IMR-90 (cell line): ENCODE data around the gene KIF22. TPM values are rescaled to one million over a fixed set of nuclear protein-coding genes. Genes with fewer than 3 reads are reported as not detected.
"Not testable (repeated sequence)": the region's sequence is repeated elsewhere in the genome, so short reads cannot be mapped to it uniquely, and the experiment has no call there.

Source experiments
- ATAC-seq: fragments of 200-7000 bp; cut with Tn5 transposase; 2 replicates; pipeline ENCODE4 v1.9.1; 2020; ENCODE audit warnings: low read depth, mild to moderate bottlenecking, moderate library complexity
- BruUV-seq: library from RNA; stranded (reverse); fragments of 400-500 nt; replicated peaks from 2 replicates; lab custom pipeline; 2021; lab: Mats Ljungman, UMichigan
- CTCF ChIA-PET: fragments of 300-600 bp; formaldehyde crosslinking; extraction: SDS; loops from one replicate; lab custom pipeline; 2021; ENCODE audit warnings: antibody characterized with exemption; lab: Yijun Ruan, JAX
- POLR2A ChIA-PET: fragments of 300-600 bp; sonication (Branson Sonifier 250); formaldehyde crosslinking; loops from one replicate; lab custom pipeline; 2022; ENCODE audit warnings: antibody characterized with exemption; ENCODE audit not compliant: unreplicated experiment; lab: Charles Lee
- DNase-seq: peaks from one replicate; pipeline ENCODE4 v3.0.0; 2013
- H2AFZ ChIP-seq: replicated peaks from 2 replicates; pipeline ENCODE3; 2013; ENCODE audit warnings: low read length, mild to moderate bottlenecking; ENCODE audit not compliant: poor library complexity
- H2AK5ac ChIP-seq: 2 replicates; pipeline ENCODE4 v1.6.1; 2013; ENCODE audit warnings: low read depth, low read length, inconsistent platforms
- H2AK9ac ChIP-seq: replicated peaks from 2 replicates; pipeline ENCODE3; 2013; ENCODE audit warnings: mild to moderate bottlenecking, low read depth, low read length, moderate library complexity; ENCODE audit not compliant: poor library complexity
- H2BK120ac ChIP-seq: 2 replicates; pipeline ENCODE4 v1.6.1; 2013; ENCODE audit warnings: low read depth, low read length, inconsistent platforms
- H2BK15ac ChIP-seq: 3 replicates; pipeline ENCODE4 v1.6.1; 2013; ENCODE audit warnings: low read depth, low read length, inconsistent platforms
- H2BK20ac ChIP-seq: 2 replicates; pipeline ENCODE4 v1.6.1; 2013; ENCODE audit warnings: low read depth, mild to moderate bottlenecking, inconsistent platforms, low read length, moderate library complexity
- H2BK5ac ChIP-seq: 2 replicates; pipeline ENCODE4 v1.6.1; 2013; ENCODE audit warnings: mild to moderate bottlenecking, low read depth, low read length, inconsistent platforms; ENCODE audit not compliant: poor library complexity, severe bottlenecking
- H3K14ac ChIP-seq: replicated peaks from 2 replicates; pipeline ENCODE4 v1.6.1; 2013; ENCODE audit warnings: low read depth, low read length, inconsistent platforms
- H3K18ac ChIP-seq: 2 replicates; pipeline ENCODE4 v1.6.1; 2013; ENCODE audit warnings: low read depth, low read length, control low read depth
- H3K23ac ChIP-seq: 2 replicates; pipeline ENCODE4 v1.6.1; 2013; ENCODE audit warnings: low read depth, low read length, inconsistent platforms
- H3K27ac ChIP-seq: 2 replicates; pipeline ENCODE4 v1.5.1; 2013; ENCODE audit warnings: mild to moderate bottlenecking, control low read depth, low read length; ENCODE audit not compliant: insufficient read depth
- H3K27me3 ChIP-seq: 2 replicates; pipeline ENCODE4 v1.6.1; 2013; ENCODE audit warnings: low read length; ENCODE audit not compliant: control insufficient read depth, insufficient read depth
- H3K36me3 ChIP-seq: 2 replicates; pipeline ENCODE4 v1.6.1; 2013; ENCODE audit warnings: low read length, mixed read lengths; ENCODE audit not compliant: control insufficient read depth, insufficient read depth
- H3K4ac ChIP-seq: 2 replicates; pipeline ENCODE4 v1.6.1; 2013; ENCODE audit warnings: low read depth, low read length, inconsistent platforms
- H3K4me1 ChIP-seq: 2 replicates; pipeline ENCODE4 v1.6.1; 2013; ENCODE audit warnings: low read length, mixed read lengths; ENCODE audit not compliant: control insufficient read depth, insufficient read depth
- H3K4me2 ChIP-seq: 2 replicates; pipeline ENCODE4 v1.6.1; 2013; ENCODE audit warnings: low read depth, mild to moderate bottlenecking, control low read depth, low read length, moderate library complexity
- H3K4me3 ChIP-seq: 2 replicates; pipeline ENCODE4 v1.5.1; 2013; ENCODE audit warnings: low read depth, mild to moderate bottlenecking, control low read depth, low read length, moderate library complexity; ENCODE audit not compliant: insufficient read depth
- H3K56ac ChIP-seq: 2 replicates; pipeline ENCODE4 v1.6.1; 2013; ENCODE audit warnings: low read length, inconsistent platforms; ENCODE audit not compliant: insufficient read depth; ENCODE audit errors: extremely low read depth
- H3K79me1 ChIP-seq, 2 experiments: 2 replicates each; pipeline ENCODE4 v1.6.1; 2013; ENCODE audit warnings: low read length in 2 of 2, inconsistent platforms in 1 of 2, low read depth in 1 of 2
- H3K9ac ChIP-seq: 2 replicates; pipeline ENCODE4 v1.6.1; 2013; ENCODE audit warnings: low read depth, low read length, control low read depth
- H3K9me1 ChIP-seq: 2 replicates; pipeline ENCODE4 v1.6.1; 2013; ENCODE audit warnings: low read length, inconsistent platforms; ENCODE audit not compliant: insufficient read depth
- H3K9me3 ChIP-seq: 2 replicates; pipeline ENCODE4 v1.6.1; 2013; ENCODE audit warnings: low read length; ENCODE audit not compliant: control insufficient read depth, insufficient read depth
- H4K20me1 ChIP-seq: 2 replicates; pipeline ENCODE4 v1.6.1; 2013; ENCODE audit warnings: low read length, inconsistent platforms; ENCODE audit not compliant: insufficient read depth
- H4K5ac ChIP-seq: 2 replicates; pipeline ENCODE4 v1.6.1; 2013; ENCODE audit warnings: mild to moderate bottlenecking, low read depth, low read length, control low read depth
- H4K8ac ChIP-seq, 2 experiments: 2 replicates each; pipeline ENCODE4 v1.6.1; 2013; ENCODE audit warnings: low read depth in 2 of 2, low read length in 2 of 2, control low read depth in 1 of 2, inconsistent platforms in 1 of 2
- H4K91ac ChIP-seq: 2 replicates; pipeline ENCODE4 v1.6.1; 2013; ENCODE audit warnings: low read depth, low read length, inconsistent platforms; ENCODE audit not compliant: insufficient read depth
- CEBPB ChIP-seq: IDR thresholded peaks from 2 replicates; pipeline ENCODE4 v1.6.1; 2012; ENCODE audit warnings: low read depth, low read length, improper control_type of control experiment
- MAZ ChIP-seq: IDR thresholded peaks from 2 replicates; pipeline ENCODE4 v1.6.1; 2012; ENCODE audit warnings: low read depth, mild to moderate bottlenecking, low read length, improper control_type of control experiment, moderate library complexity, borderline replicate concordance
- MXI1 ChIP-seq: IDR thresholded peaks from 2 replicates; pipeline ENCODE4 v1.6.1; 2012; ENCODE audit warnings: low read depth, mild to moderate bottlenecking, low read length, moderate library complexity, borderline replicate concordance
- SMC3 ChIP-seq: fragments of 150-350 bp; IDR thresholded peaks from 2 replicates; pipeline ENCODE4 v1.6.1; 2016; ENCODE audit warnings: low read depth, mild to moderate bottlenecking, antibody characterized with exemption, low read length, moderate library complexity
- WGBS, 2 experiments: methylation state at CpG; one replicate each; pipeline versions ENCODE4 v1.1.5 to v1.1.7; 2013; ENCODE audit warnings: missing lambda C conversion rate in 2 of 2; ENCODE audit not compliant: insufficient read length in 1 of 2; ENCODE audit errors: extremely low coverage in 2 of 2; 5-methylcytosine and 5-hydroxymethylcytosine counted together
- dilution Hi-C: fragments of 300-500 bp; cut with HindIII; formaldehyde crosslinking; loops from one replicate; pipeline ENCODE4 v1.14.3; 2018; ENCODE audit warnings: low sequenced_read_pairs; ENCODE audit not compliant: unreplicated experiment
- in situ Hi-C: fragments of 300-500 bp; cut with MboI; formaldehyde crosslinking; loops from 3 replicates; pipeline ENCODE4 v1.14.3; 2019; ENCODE audit warnings: low sequenced_read_pairs, inconsistent platforms, mixed read lengths
- intact Hi-C: fragments of 100-400 bp; cut with micrococcal nuclease; formaldehyde crosslinking; loops from 2 replicates; pipeline ENCODE4 v1.10.0; 2022
- polyA plus RNA-seq, 3 experiments: library from polyadenylated mRNA; depleted of rRNA; stranded (reverse); fragments of >200 nt; gene quantifications; 2 replicates each; pipeline ENCODE4 v1.2.3, GENCODE V29; 2012; ENCODE audit warnings: low replicate concordance in 1 of 3
- total RNA-seq: library from RNA; depleted of rRNA; stranded (reverse); fragments of >200 nt; gene quantifications from 2 replicates; pipeline ENCODE4 v1.2.3, GENCODE V29; 2012

KIF22 gene
- total and polyA plus RNA-seq, 2 of the 4 experiments (the other 2 are of a cell fraction): 43.0 to 65.1 TPM

DNA sequence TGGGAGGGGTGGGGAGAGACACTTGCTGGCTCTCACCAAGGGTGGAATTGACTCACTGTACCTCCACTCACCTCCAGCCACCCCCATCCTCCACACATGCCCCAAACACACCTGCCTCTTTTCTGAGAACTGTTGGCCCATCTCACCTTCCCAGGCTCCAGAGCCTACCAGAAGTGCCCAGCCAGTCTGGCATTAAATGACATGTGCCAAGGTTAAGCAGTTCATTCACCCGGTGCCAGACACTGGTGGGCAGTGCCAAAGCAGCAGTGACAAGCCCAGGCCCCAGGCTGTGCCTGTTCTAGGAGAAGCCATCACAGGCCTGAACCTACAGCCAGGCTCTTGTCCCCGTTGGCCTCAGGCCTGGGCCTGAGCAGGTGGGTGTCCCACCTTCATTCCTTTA lies 40.9 kb downstream of the KIF22 start:
- POLR2A ChIA-PET: no interaction called here
- Histone ChIP-seq H3K27ac (no peak overlapping the region), H2BK120ac (no peak overlapping the region), H3K9ac (no peak overlapping the region), H4K5ac (no peak overlapping the region), H3K9me1 (peaks cover 17% of the 10 kb centered on the region), H4K91ac (no peak overlapping the region), H2BK20ac (no peak overlapping the region), H3K36me3 (peaks cover 43% of the 10 kb centered on the region), H2BK15ac (no peak overlapping the region), H2AFZ (no peak overlapping the region), H2AK5ac (no peak overlapping the region), H3K27me3 (no peaks in the 10 kb centered on the region), H4K8ac (no peak overlapping the region), H3K14ac (no peak overlapping the region), H2BK5ac (no peak overlapping the region), H3K4ac (no peak overlapping the region), H3K9me3 (no peaks in the 10 kb centered on the region), H3K4me1 (peaks cover 8% of the 10 kb centered on the region), H3K4me3 (no peak overlapping the region), H3K79me1 (peaks cover 37 to 76% of the 10 kb centered on the region in 2 experiments), H3K18ac (no peak overlapping the region), H4K20me1 (peaks cover 23% of the 10 kb centered on the region; the same call in 1 of the 2 replicates), H3K23ac (no peak overlapping the region), H3K4me2 (no peak overlapping the region), H3K56ac (no peak overlapping the region), H2AK9ac (peak overlapping the region; percentile 28)
- no TSS peak for BruUV-seq
- no peak for ATAC-seq
- dilution Hi-C loops: no loop called here
- CTCF ChIA-PET: no interaction called here
- in situ Hi-C loops: no loop called here
- WGBS, 2 experiments: 100% methylated on average over 1 of the region's 2 CpGs; no CpG with 5 or more reads in 1 of the 2 experiments
- TF ChIP-seq MAZ (no peak), MXI1 (no peak), SMC3 (no peak), CEBPB (no peak)
- intact Hi-C loops: no loop called here
- no peak for DNase-seq

DNA sequence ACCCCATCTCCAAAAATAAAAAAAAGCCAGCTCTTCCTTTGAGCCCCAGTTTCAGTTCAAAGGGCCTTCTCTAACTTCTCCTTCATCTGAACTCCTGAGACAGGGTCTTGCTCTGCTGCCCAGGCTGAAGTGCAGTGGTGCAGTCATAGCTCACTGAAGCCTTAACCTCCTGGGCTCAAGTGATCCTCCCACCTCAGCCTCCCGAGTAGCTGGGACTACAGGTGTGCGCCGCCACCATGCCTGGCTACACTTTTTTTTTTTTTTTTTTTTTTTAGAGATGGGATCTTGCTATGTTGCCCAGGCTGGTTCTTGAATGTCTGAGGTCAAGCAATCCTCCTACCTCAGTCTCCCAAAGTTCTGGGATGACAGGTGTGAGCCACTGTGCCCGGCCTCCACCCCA lies 42.7 kb downstream of the KIF22 start:
- H3K27ac ChIP-seq, H3K9ac ChIP-seq, H3K4ac ChIP-seq, DNase-seq, POLR2A ChIA-PET, H2BK20ac ChIP-seq, ATAC-seq, intact Hi-C loops, H3K27me3 ChIP-seq, H3K4me2 ChIP-seq, H3K18ac ChIP-seq, H3K56ac ChIP-seq, H4K8ac ChIP-seq, CTCF ChIA-PET, H4K5ac ChIP-seq, H3K23ac ChIP-seq, dilution Hi-C loops, H3K14ac ChIP-seq, H2BK5ac ChIP-seq, H4K91ac ChIP-seq, in situ Hi-C loops, H2BK120ac ChIP-seq, H3K4me3 ChIP-seq, H2BK15ac ChIP-seq, BruUV-seq, H2AFZ ChIP-seq, H2AK9ac ChIP-seq, H2AK5ac ChIP-seq, H3K4me1 ChIP-seq, H3K9me3 ChIP-seq: not testable (repeated sequence)
- Histone ChIP-seq H3K36me3 (peaks cover 56% of the 10 kb centered on the region), H3K79me1 (peaks cover 30 to 65% of the 10 kb centered on the region in 2 experiments), H3K9me1 (peaks cover 14% of the 10 kb centered on the region), H4K20me1 (peaks cover 23% of the 10 kb centered on the region; the same call in 1 of the 2 replicates)
- no CpG with 5 or more reads among the region's 4 CpGs for WGBS, 2 experiments
